GM18511 (cell line): ENCODE results near the gene COLQ.
"Not testable (repeated sequence)": the region's sequence is repeated elsewhere in the genome, so short reads cannot be mapped to it uniquely, and the experiment has no call there.

Experiments used
- ATAC-seq: cut with Tn5 transposase; IDR thresholded peaks from one replicate; pipeline ENCODE4 v1.9.1; 2021; ENCODE audit warnings: mild to moderate bottlenecking, moderate library complexity; ENCODE audit not compliant: unreplicated experiment

Gene COLQ

GRCh38 chr3:15458212-15458780 is 63.2 kb downstream of the COLQ start:
- ATAC-seq, result no peak

DNA sequence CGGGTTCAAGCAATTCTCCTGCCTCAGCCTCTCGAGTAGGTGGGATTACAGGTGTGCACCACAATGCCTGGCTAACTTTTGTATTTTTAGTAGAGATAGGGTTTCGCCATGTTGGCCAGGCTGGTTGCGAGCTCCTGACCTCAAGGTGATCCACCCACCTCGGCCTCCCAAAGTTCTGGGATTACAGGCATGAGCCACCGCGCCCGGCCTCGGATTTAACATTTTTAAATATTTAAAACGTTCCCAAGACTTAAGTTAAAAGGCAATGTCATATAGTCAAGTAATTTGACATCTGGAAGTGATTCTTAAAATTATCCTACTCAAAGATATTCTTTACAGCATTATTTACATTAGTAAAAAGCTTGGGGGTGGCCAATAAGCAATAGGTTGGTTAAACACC is 64.6 kb downstream of the COLQ start:
- ATAC-seq, result not testable (repeated sequence)

DNA sequence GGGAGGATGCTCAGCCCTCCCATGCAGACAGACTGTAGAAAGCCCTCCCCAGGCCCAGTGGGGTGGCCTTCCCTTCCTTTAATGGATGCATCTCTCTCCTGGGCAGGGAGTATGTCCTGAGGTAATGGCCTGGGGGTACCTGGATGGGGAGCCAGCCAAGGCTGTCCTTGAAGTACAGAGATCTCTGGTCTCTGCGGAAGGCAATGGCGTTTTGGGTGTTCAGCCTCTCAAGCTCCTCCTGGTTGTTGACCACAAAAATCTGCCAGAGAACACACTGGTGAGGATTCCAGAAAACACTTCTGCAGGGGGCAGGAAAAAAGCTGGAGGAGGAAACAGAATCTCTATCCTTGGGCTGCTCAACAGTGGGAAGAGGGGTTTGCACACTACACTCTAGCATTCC is 65.2 kb downstream of the COLQ start:
- no peak for ATAC-seq

GRCh38 chr3:15455756-15456155 is 65.8 kb downstream of the COLQ start:
- no peak for ATAC-seq

DNA sequence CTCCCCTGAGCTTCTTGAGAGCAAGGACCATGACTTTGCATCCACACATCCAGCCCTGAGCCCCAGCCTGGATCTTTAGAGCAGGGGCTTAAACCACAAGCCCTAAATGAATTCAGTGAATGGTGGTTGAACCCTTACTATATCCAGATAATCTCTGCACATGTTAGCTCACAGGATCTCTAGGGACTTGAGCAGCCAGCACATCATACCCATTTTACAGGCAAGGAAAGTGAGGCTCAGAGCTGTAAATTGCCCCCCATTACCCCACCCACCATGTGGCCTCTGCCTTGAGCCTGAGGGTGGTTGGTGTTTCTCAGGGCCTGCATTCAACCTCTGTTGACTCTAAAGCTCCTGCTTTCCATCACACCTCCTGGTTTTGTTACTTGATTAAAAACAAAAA is 66.5 kb downstream of the COLQ start:
- no peak for ATAC-seq

DNA sequence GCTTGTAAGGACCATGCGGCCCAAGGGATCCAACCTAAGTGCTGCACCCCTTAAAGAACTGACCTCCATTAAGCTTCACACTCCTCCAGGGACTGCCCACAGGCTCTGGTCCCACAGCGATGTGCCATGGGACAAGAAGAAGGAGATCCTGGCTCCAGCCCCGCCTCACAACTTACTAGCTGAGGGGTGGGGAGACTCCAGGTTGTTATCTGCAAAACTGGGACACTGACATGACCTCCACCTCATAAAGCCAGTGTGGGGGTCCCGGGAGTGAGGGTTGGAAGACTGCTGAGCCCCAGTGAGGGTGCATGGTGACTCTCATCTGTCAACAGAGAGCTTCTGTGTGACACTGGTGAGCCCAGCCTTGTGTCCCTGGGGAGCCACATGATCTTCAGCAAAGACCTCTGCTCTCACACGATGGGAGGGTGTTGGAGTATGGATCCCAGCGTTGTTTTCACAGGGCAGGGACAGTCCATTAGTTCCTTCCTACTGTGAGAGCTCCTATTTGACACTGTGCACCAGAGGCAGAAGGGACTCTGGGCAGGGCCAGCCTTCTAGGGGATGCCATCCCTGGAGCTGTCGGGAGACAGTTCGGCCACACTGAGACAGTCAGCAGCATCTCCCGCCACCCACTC is 67.4 kb downstream of the COLQ start:
- ATAC-seq, result no peak

GRCh38 chr3:15453501-15453900 is 68.0 kb downstream of the COLQ start:
- ATAC-seq, result no peak

GRCh38 chr3:15452961-15453360 is 68.5 kb downstream of the COLQ start:
- no peak for ATAC-seq

GRCh38 chr3:15452156-15452555 is 69.3 kb downstream of the COLQ start:
- no peak for ATAC-seq

DNA sequence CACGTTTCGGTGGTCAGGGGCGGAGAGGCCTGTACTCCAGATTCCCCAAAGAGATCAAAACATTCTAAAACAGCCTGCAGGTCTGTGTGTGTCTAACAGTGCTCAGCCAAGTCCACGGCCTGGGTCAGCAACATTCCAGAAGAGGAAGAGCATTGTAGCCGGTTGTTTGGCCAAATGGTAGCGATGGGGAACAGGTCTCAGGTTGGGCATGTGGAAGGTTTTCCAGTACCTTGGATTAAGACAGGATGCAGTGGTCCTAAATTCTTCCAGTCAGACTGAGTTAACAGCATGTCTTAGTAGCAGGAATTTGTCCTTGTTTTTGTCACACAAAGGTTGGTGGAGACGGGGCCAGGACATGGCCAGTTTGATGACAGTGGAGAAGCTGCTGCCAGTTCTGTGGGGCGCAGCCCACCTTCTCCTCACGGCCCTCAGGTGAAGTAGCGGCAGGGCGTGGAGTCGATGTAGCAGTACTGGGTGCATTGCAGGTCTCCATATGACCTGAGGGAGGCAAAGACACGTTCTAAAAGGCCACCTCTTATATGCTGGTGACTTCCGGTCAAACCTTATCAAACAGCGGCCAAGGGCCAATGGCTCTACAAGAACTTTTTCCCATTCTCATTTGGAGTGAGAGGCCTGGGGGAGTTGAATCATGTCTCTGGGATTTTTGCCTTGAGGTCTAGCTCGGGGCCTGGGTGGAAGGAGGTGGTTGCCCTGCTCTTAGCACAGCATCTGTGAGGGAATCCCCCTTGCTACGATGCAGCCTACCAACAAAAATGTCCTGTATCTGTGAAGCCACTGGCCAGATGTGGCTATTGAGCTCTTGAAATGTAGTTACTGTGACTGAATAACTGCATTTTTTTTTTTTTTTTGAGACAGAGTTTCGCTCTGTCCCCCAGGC is 70.0 kb downstream of the COLQ start:
- ATAC-seq, result no peak

DNA sequence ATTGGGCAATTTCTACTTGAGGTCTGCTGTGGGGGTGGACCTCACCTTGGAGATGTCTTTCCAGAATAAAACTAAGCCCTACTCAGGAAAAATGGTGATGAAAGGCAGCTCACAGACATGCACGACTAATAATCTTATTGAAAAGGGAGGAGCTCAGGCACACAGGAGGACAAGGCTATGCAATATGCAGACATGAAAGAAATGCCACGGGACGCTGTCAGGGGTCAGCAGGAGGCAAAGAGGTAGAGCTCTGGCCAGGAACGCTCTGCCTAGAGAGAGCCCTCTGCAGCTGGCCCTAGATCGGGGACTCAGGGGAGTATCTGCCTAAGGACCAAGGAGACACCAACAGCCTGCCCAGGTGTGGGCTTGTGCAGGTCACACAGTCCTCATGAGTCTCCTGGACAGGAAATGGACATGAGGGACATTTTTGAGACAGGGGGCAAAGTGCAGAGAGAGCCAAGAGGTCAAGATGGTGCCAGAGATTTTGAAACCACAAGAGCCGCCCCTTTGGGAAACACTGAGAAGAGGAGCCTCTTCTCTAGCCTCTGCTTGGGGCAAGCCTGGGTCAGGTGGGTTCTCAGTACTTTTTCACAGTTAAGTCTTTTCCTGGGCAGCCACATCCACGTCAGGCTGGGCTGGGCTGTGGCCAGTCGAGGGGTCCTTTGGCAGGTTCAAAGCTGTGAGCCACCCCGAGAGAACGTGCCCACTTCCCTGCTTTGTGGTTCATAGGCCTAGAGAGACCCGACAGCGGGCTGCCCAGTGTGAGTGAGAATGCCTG is 70.9 kb downstream of the COLQ start:
- ATAC-seq, result no peak

DNA sequence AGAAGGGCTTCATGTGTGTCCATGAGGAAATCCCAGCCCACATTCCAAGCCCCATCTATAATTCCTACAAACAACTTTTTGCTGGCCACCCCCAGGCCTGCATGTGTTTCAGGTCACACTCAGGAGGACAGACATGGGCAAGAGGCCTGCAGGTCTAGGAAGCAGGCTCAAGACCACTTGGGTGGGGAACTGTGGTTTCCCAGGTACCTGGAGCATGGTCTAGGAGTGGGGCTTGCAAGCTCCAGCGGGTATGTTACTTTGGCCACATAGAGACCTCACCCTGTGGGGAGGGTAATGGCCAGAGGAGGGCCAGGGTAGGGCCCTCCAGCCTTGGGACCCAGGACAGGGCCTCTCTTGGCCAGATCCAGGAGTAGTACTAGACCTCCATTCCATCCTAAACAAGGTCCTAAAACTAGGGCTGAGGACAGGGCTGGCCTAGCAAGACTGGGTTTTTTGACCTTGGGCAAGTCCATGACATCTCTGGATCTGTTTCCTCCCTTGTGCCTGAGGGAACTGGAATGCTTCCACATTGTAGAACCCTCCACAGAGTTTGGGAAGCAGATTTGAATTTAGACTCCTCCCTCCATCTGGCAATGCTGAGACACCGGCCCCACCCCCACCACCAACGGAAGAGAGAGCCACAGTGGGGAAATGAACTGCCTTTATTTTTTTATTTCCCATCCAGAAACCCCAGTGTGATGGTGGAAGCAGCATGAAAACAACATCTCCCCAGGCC is 71.8 kb downstream of the COLQ start:
- no peak for ATAC-seq

GRCh38 chr3:15443826-15444524 is 77.5 kb downstream of the COLQ start:
- no peak for ATAC-seq

DNA sequence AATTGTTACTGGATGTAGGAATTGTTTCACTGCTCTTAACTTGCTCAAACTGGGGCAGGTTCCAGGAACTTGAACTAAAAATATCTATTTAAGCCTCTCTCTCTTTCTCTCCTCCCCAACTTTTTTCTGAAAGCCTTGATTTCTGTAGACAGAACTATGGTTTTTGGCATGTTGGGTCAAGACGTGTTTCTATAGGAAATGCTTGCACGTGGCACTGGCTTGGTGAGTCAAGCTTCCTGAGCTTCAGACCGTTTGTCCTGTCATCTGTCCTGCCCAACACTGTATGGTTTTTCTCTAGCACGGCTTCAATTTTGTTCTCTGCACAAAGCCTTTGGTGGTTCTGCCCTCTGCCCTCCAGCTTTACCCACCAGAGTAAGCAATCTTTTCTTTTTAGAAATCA is 80.6 kb downstream of the COLQ start:
- ATAC-seq, result no peak

DNA sequence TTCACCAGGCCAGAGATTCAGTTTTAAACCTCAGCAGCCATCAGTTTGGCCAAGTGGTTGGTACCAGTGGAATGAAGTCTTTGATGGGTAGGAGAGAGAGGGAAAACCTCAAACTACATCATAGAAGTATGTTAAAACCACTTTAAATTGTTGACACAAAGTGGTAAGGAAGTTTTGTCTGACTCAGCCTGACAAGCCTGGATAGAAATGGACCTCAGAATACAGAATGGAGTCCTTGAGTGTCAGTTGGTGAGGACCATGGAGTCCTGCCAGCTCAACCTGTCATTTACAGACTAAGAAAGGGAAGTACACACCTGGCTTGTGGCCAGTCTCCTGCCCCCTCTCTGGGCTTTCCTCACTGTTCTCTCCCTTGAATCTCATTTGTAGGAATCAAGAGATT is 82.0 kb downstream of the COLQ start:
- no peak for ATAC-seq

DNA sequence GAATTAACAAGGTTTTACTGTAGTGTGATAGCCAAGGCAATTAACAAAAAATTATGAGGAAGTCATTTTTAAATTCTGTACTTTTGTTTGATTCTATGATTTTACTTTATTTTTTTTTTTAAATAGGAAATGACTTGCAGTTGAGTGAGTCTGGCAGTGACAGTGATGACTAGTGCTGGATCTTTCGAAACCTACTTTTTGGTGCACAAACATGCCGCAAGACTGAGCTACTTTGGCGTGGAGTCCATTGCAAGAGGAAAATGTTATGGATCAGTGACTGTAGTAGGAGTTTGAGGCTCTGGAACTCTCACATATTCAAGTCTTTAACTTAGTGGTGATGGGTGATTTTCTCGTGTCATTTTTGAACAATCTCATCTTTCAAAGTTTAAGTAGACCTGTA is 82.5 kb downstream of the COLQ start:
- ATAC-seq, result no peak

DNA sequence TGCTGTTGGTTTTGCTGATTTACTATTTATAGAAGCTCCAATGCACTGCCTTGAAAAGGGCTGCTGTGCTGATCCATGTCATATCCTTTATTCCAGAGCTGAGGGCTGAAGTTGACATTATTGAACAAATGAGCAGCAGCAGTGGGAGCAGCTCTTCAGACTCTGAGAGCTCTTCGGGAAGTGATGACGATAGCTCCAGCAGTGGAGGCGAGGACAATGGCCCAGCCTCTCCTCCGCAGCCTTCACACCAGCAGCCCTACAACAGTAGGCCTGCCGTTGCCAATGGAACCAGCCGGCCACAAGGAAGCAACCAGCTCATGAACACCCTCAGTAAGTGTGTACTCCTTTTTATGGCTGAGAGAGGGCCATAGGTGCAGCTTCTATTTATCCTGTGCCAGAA is 85.3 kb downstream of the COLQ start:
- no peak for ATAC-seq

- ATAC-seq, result no peak
Observed at GRCh38 chr3:15434756-15435155, 86.8 kb downstream of the COLQ start.

DNA sequence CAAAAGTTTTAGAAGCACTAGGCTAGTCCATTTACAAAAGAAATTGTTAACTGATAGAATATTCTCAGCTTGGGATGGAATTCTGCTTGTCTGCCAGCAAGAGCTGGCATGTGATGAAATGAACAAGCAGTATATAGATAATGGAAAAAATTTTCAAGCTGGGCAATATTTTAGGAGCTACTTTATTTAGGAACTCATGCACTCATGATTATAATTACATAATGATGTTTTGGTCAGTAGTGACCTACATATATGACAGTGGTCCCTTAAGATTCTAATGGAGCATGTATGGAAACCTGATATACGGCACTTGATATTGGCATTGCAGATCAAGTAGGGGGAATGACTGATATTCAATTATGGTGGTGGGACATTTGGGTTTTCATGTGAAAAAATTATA is 88.0 kb downstream of the COLQ start:
- no peak for ATAC-seq

- ATAC-seq, result no peak
Observed at GRCh38 chr3:15431256-15431837, 90.2 kb downstream of the COLQ start.
